ENCODE measurements around the gene EIF1AD. TPM values are rescaled to one million over a fixed set of nuclear protein-coding genes. Genes with fewer than 3 reads are reported as not detected.

Gene EIF1AD
- total and polyA plus RNA-seq, 2 of the 8 experiments (the other 6 are each of a cell fraction or from before 2014, with no cell fraction given), result 32.6 to 39.9 TPM

DNA sequence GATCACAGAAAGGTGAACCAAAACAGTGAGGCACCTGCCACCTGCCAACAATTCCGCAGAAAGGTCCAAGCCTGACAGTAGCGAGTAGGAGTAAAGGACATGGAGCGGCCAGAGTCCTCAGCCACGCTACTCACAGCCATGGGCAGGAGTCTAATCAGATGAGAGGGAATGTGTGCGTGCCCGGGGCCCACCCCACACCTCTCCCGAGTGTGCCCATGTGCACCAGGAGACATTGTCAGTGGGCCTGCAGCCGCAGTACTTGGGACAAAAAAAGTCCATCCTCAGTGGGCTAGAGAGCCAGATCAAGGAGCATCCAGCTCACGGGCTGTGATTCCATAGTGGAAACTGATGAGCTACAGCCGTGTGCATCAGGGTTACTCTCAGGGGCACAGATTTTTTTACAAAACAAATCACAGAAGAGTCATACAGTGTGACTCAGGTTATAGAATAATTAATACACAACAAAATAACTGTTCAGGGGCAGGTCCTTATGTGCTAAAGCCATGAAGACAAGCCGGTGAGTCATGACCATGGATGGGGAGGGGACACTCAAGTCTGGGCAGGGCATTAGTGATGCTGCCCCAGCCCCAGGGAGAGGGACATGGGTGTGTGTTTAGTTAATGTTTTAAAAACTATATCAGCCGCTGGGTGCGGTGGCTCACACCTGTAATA lies 28.4 kb downstream of the EIF1AD start:
- peaks cover 6 to 28% (median 21%) of the 10 kb centered on the region in 4 experiments; a peak in 7 of 8 replicates for H3K36me3 ChIP-seq (ENCODE audit: control insufficient read depth in 2 of 4, insufficient read depth in 4 of 4, low read length in 3 of 4)
- H3K79me2 ChIP-seq (ENCODE audit: control insufficient read depth in 1 of 2, insufficient read depth in 2 of 2, low read length in 2 of 2), result no peaks in the 10 kb centered on the region
- H2BK120ac ChIP-seq (replicated peaks; ENCODE audit: low read depth, low read length), result no peak overlapping the region
- no peak overlapping the region for H4K5ac ChIP-seq (ENCODE audit: insufficient read length, low read depth, low read length)
- H2BK15ac ChIP-seq (ENCODE audit: low read length), result no peak overlapping the region
- H3K27ac ChIP-seq (ENCODE audit: low read depth, low read length), result no peak overlapping the region
- 90% methylated on average over 13 of the region's 13 CpGs; no CpG with 5 or more reads in 1 of the 2 experiments for WGBS, 2 experiments (ENCODE audit: extremely low coverage in 1 of 2, insufficient coverage in 1 of 2, insufficient read length in 1 of 2, insufficient replicate concordance in 2 of 2, low coverage in 1 of 2, low lambda C conversion rate in 2 of 2, missing lambda C conversion rate in 1 of 2)
- H3K14ac ChIP-seq (ENCODE audit: insufficient read length), result no peak overlapping the region
- no peak overlapping the region for H2AFZ ChIP-seq (ENCODE audit: low read length)
- no peak overlapping the region for H3K9ac ChIP-seq (replicated peaks in 1 of 4; ENCODE audit: extremely low read depth in 1 of 4, low read depth in 3 of 4, low read length in 3 of 4)
- DNase-seq (ENCODE audit: low read depth in 1 of 2, low spot score in 2 of 2) (no peak), FAIRE-seq (no peak)
- H3K4ac ChIP-seq (replicated peaks; ENCODE audit: insufficient read length, low read depth, low read length), result no peak overlapping the region
- no peak overlapping the region for H4K8ac ChIP-seq (ENCODE audit: extremely low read depth, insufficient read depth, low read length)
- H3K4me3 ChIP-seq (ENCODE audit: extremely low read depth in 1 of 4, insufficient read depth in 2 of 4, low read depth in 3 of 4, low read length in 4 of 4), result no peak overlapping the region
- H3K9me3 ChIP-seq (ENCODE audit: insufficient read depth in 2 of 2, low read depth in 1 of 2, low read length in 1 of 2), result no peaks in the 10 kb centered on the region
- H2BK5ac ChIP-seq (ENCODE audit: low read depth, low read length), result no peak overlapping the region
- no peak overlapping the region for H3K18ac ChIP-seq (ENCODE audit: extremely low read depth, low read length)
- H2BK12ac ChIP-seq (ENCODE audit: low read depth, low read length), result no peak overlapping the region
- no peak overlapping the region for H2BK20ac ChIP-seq (ENCODE audit: low read length)
- no peaks in the 10 kb centered on the region for H3K4me1 ChIP-seq (replicated peaks in 1 of 4; ENCODE audit: control insufficient read depth in 3 of 4, insufficient read depth in 4 of 4, low read length in 3 of 4)
- no peak overlapping the region for H3K23ac ChIP-seq (ENCODE audit: insufficient read length)
- H3K23me2 ChIP-seq (ENCODE audit: low read depth, low read length), result no peaks in the 10 kb centered on the region
- H2AK5ac ChIP-seq (ENCODE audit: low read depth, low read length), result no peak overlapping the region
- H3K56ac ChIP-seq (replicated peaks; ENCODE audit: insufficient read length, low read depth, low read length), result no peak overlapping the region
- ChIA-PET POLR2A (ENCODE audit: partially characterized antibody) (interaction anchor here (0.8 to 1.1 kb wide), 4 partner anchors 10 to 13 kb away, joined by 3 to 5 read pairs (median 4); no protein-coding TSS in a partner anchor), CTCF (ENCODE audit: partially characterized antibody) (interaction anchor here (0.6 to 1.2 kb wide), 6 partner anchors 14 to 435 kb away, joined by 3 to 6 read pairs (median 3); no protein-coding TSS in a partner anchor)
- no peaks in the 10 kb centered on the region for H3K79me1 ChIP-seq (ENCODE audit: low read depth, low read length)
- H4K20me1 ChIP-seq (replicated peaks in 1 of 2; ENCODE audit: control insufficient read depth in 1 of 2, insufficient read depth in 2 of 2, low read length in 2 of 2), result no peaks in the 10 kb centered on the region
- no peak overlapping the region for H3K4me2 ChIP-seq (ENCODE audit: insufficient read depth in 1 of 2, low read depth in 2 of 2, low read length in 2 of 2)
- no peak overlapping the region for H4K91ac ChIP-seq (replicated peaks; ENCODE audit: insufficient read length, low read length)
- no peaks in the 10 kb centered on the region for H3K27me3 ChIP-seq (replicated peaks in 1 of 4; ENCODE audit: control insufficient read depth in 3 of 4, extremely low read depth in 1 of 4, insufficient read depth in 3 of 4, low read length in 3 of 4)
- no peak for TF ChIP-seq TAF7 (optimal IDR thresholded peaks at IDR 0.05; ENCODE audit: borderline replicate concordance, low read depth, low read length)
- no peak for TF ChIP-seq RXRA (IDR thresholded peaks at IDR 0.05; ENCODE audit: insufficient read depth, low read depth, low read length)
- TF ChIP-seq FOSL1 (IDR thresholded peaks at IDR 0.05; ENCODE audit: insufficient read depth, low read depth, low read length), result no peak
- TF ChIP-seq, protein P1, sequence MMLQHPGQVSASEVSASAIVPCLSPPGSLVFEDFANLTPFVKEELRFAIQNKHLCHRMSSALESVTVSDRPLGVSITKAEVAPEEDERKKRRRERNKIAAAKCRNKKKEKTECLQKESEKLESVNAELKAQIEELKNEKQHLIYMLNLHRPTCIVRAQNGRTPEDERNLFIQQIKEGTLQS (IDR thresholded peaks at IDR 0.05; ENCODE audit: insufficient read depth, low read depth, low read length), result no peak
- TF ChIP-seq TAF1 (IDR thresholded peaks at IDR 0.05; ENCODE audit: low read depth, low read length), result no peak
- TF ChIP-seq, protein P2, sequence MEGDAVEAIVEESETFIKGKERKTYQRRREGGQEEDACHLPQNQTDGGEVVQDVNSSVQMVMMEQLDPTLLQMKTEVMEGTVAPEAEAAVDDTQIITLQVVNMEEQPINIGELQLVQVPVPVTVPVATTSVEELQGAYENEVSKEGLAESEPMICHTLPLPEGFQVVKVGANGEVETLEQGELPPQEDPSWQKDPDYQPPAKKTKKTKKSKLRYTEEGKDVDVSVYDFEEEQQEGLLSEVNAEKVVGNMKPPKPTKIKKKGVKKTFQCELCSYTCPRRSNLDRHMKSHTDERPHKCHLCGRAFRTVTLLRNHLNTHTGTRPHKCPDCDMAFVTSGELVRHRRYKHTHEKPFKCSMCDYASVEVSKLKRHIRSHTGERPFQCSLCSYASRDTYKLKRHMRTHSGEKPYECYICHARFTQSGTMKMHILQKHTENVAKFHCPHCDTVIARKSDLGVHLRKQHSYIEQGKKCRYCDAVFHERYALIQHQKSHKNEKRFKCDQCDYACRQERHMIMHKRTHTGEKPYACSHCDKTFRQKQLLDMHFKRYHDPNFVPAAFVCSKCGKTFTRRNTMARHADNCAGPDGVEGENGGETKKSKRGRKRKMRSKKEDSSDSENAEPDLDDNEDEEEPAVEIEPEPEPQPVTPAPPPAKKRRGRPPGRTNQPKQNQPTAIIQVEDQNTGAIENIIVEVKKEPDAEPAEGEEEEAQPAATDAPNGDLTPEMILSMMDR (IDR thresholded peaks at IDR 0.05; ENCODE audit: control extremely low read depth in 1 of 3, insufficient read depth in 1 of 3, low read depth in 1 of 3, low read length in 3 of 3), result no peak
- TF ChIP-seq NRF1 (IDR thresholded peaks at IDR 0.05; ENCODE audit: low read depth, low read length), result no peak
- no peak for TF ChIP-seq JUN (IDR thresholded peaks at IDR 0.05; ENCODE audit: low read depth, low read length)
- TF ChIP-seq SUZ12 (IDR thresholded peaks at IDR 0.05; ENCODE audit: low read length), result no peak
- no peak for TF ChIP-seq KDM5A (IDR thresholded peaks at IDR 0.05; ENCODE audit: low read length)

All from H1 (cell line).